T-helper 2 cell (primary cell): Measurements from ENCODE around the gene KRTAP5-6.
A peak's percentile ranks its signal among the peaks of the same experiment; 100 is the strongest.

Experiments
- DNase-seq, 5 experiments: peaks; one replicate each; pipeline versions ENCODE4 v3.0.0 to v3.0.0-alpha.2; 2012 to 2022

KRTAP5-6 gene

GRCh38 chr11:1702506-1702905 lies 5.5 kb downstream of the KRTAP5-6 start:
- no peak for DNase-seq

DNA sequence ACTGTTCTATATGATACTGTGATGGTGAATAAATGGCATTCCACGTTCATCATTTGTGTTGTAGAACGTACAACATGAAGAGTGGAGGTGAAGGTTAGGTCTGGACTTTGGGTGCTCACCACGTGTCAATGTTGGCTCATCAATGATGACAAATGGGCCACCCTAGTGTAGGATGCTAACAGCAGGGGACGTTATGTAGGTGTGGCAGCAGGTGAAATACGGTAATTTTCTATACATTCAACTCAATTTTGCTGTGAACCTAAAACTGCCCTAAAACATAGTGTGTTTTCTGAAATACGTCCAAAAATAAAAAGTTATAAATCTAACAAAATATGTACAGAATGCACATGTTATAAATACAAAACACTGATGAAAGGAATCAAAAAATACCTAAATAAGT lies 6.2 kb downstream of the KRTAP5-6 start:
- no peak for DNase-seq

- peak in 1 of 5 experiments; percentile 59 for DNase-seq
These were observed 8.4 kb downstream of the KRTAP5-6 start for GRCh38 chr11:1705126-1706052.

- no peak for DNase-seq
These were observed 9.8 kb downstream of the KRTAP5-6 start for GRCh38 chr11:1706634-1707400.

- no peak for DNase-seq
These were observed 10.8 kb downstream of the KRTAP5-6 start for GRCh38 chr11:1707751-1708150.

DNA sequence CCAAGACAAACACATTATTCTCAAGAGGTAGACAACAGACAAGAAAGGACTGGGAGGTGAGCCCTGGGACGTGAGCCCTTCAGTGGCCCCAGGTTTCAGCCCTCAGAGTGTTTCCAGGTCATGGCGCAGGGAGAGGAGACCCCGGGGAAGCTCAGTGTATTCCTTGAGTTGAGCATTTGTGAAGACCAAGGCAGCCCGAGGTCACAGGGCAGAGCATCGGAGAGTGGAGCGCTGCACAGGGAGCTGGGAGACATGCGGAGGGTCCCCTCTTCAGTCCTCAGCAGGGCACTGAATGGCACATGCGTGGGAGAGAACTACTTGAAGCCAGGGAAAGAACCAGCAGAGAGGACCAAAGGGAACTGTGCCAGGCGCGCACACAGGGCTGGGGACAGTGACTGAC lies 11.7 kb downstream of the KRTAP5-6 start:
- no peak for DNase-seq

DNA sequence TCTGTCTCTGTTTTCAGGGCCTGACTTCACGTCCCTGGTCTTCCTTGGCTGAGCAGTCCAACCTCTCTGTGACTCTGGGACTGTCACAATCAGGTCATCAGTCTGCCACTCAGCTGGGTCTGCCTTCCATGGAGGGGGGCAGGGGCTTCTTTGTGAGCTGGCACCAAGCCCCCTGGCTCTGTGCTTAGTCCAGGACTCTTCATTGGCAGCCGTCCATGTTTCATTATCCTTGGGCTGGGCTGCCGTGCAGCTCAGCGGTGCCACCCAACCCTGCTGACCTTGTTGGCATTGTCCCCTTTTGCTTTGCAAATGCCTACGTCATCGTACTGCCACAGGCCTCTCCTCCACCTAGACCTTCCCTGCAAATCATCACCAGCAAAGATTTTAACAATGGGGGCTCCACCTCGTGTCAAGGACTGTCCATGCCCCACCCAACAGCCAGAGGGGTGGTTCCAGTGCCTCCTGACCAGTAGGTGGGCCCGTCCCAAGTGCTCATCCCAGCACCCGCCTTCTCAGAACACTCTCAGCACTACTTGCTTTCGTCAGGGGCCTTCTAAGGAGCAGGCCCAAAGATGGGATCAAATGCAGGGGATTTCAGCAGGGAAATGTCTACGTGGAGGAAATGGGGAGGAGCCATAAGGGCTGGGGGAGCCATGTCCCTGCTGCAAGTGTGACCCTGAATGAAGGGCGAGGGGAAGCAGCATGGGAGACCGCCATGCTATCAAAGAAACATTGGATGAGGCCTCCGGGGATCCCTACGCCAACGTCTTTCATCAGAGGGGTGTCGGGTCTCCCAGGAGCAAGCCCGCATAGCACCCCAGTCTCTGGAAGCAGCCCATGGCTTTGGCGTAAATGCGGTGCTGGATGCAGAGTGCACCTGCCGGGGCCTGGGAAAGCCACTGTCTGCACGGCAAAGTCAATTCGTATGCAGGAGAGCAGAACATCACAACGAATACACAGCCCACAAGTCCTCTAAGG lies 18.2 kb downstream of the KRTAP5-6 start:
- DNase-seq = no peak

GRCh38 chr11:1717745-1718144 lies 20.8 kb downstream of the KRTAP5-6 start:
- DNase-seq = no peak

DNA sequence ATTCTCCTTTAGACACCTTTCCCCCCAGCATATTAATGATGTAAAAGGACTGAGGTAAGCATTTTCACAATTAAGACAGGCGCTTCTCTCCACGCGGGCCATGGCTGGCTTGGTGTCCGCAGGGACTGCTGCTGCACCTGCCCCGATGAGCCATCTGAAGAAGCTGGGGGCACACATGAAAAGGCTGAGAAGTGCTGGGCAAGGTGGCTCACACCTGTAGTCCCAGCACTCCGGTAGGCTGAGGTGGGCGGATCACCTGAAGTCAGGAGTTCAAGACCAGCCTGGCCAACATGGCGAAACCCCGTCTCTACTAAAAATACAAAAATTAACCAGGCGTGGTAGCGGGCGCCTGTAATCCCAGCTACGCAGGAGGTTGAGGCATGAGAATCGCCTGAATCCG lies 21.3 kb downstream of the KRTAP5-6 start:
- no peak for DNase-seq

DNA sequence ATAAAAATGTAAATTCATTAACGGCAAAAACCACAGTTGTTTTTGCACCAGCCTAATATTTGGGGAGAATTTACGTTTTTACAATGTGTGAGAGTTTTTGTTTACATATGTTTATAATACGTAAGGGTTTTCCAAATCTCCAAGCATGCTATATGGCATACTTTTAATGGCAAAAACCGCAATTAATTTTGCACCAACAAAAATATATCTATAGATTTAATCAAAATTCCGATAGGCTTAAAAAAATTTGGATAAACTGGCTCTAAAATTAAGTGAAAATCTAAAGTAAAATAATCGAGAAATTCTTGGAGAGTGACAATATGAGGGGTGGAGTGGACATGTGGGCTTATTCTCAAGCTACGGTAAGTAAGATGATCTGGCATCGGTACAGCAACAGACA lies 22.8 kb downstream of the KRTAP5-6 start:
- DNase-seq = no peak

- no peak for DNase-seq
These were observed 30.2 kb downstream of the KRTAP5-6 start for GRCh38 chr11:1727096-1727690.

- DNase-seq = no peak
These were observed 30.9 kb downstream of the KRTAP5-6 start for GRCh38 chr11:1727861-1728260.

DNA sequence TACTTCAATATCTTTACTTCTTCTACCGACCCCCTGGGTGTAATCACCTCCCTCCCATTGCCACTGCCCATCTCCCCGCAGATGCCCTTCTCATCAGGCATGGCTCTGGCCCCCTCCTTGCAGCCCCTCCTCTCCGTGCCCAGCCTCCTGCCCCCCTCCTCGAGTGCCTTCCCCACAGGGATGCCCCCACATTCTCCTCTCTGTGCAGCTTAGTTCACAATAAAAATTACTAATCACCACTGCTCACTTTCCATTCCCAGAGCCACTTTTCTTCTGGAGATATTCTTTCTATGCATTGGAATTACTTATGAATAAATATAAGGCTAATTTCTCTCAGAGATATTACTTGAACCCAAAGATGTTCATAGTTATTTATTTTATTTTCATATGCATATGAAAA lies 31.3 kb downstream of the KRTAP5-6 start:
- DNase-seq = no peak

GRCh38 chr11:1728931-1729691 lies 32.1 kb downstream of the KRTAP5-6 start:
- DNase-seq = peak in 1 of 5 experiments; percentile 6

DNA sequence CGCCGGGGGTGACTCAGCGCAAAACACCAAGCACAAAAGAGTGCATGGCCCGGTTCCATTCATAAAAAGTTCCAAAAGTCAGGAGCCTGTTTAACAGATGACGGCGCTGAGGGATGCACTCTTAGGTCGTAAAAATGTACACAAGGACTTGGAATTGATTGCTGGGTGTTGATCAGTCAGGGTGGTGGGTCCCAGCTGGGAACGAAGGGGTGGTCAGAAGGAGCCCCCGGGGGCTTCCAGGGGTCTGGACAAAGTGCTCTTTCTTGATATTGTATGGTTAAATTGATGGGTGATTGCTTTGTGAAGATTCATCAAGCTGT lies 32.7 kb downstream of the KRTAP5-6 start:
- no peak for DNase-seq

DNA sequence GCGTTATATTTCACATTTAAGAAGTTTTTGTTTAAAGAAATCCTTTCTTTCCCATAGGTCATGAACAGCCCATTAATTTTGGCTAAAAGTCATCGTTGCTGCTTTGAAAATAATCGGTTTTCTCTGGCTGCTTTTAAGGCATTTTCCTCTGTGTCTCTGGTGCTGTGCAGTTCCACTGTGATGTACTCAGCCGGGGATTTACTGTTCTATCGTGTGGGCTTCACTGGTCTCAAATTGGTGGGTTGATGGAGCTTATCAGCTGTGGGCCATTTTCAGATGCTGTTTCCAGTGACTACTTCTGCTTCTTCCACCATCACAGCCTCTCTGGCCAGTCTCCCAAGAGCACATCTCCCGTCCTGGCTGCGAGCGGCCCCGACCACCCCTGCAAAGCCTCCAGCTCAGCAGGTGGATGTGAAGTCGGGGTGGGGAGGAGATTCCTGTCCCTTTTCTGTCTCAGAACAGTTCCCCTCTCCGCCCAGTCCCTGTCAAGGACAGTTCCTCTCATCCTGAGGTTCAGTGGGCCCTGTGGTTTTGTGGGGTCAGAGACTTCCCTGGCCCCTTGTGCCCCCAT lies 33.1 kb downstream of the KRTAP5-6 start:
- DNase-seq = no peak

DNA sequence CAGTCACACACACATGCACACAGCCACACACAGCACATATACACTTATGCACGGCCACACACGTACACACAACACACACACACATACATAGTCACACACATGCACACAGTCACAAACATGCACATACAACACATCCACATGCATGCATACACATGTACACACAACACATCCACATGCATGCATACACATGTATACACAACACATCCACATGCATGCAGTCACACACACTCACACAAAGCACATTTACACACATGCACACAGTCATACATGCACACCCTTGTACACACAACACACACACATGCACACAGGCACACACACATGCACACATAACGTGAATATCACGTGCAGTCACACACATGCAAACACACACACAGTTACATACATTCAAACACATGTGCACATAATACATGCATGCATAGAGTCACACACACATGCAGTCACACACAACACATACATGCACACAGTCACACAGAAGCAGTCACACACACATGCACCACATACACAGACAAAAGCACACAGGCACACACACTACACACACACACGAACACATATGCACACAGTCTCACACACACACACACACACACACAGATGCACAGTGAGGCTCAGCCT lies 34.6 kb downstream of the KRTAP5-6 start:
- no peak for DNase-seq

DNA sequence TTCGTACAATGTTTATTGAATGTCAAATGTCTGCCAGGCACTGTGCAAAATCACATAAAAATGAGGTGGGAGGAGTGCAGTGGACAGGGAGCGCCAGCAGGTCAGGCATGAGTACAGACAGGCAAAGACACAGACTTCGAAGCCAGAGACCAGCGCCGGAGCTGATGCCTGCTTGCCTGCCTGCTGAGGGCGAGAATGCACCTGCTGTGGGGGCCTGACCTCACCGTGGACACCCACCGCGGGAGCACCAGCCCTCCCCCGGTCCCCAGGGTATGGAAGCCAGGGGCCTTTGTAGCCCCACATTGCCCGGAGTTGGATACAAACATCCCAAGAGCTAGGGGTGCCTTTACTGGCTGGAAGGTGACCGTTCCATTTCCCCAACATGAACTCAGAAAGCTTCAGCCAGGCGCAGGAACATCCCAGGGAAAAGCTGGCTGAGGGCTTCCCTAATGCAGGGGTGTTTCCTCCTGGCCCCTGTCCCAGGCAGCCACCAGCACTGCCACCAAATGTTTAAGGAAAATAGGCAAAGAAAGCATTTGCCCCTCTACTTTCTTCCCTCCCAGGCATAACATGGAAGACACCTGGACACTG lies 35.5 kb downstream of the KRTAP5-6 start:
- DNase-seq = no peak

GRCh38 chr11:1733009-1733715 lies 36.2 kb downstream of the KRTAP5-6 start:
- DNase-seq = no peak
